GM19035 (cell line): Measurements from ENCODE around the gene RPL15.
"Not testable (repeated sequence)": the region's sequence is repeated elsewhere in the genome, so short reads cannot be mapped to it uniquely, and the experiment has no call there.

Experiments used
- ATAC-seq: cut with Tn5 transposase; IDR thresholded peaks from one replicate; pipeline ENCODE4 v1.9.1; 2021; ENCODE audit not compliant: unreplicated experiment

RPL15 gene

DNA sequence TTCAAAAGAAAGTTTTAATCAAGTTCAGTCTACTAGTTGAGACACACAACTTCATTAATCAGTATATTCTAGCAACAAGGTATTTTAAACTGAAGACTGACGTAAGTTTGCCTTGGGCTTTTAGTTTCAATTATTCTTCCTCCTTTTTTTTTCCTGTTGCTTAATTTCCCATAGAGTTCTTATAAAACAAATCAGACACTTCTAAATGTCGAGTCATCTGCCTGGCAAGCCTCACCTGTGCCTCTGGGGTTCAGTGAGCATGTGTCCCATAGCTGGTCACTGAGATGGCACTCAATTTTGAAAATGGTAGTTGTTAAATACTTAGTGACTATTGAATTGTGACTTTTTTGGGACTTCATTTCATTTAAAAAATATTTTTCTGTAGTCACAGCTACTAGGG lies 27.5 kb upstream of the RPL15 start:
- ATAC-seq, result no peak

DNA sequence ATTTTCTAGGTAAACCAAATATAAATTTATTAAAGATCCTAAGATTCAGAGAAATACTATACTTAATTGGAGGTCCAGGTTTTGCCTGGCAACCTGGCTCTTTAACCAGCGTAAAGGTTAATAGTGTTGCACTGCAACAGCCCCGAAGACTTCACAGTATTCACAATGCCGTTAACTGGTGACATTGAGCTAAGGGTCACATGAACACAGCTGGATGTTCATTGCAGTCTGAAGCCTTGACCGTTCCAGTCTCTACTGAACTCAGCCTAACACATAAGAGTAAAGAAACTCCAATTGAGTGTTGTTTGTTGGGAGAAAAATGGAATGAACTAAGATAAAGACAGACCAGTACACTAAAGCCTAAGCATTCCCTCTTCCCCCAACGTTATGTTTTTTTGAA lies 27.0 kb upstream of the RPL15 start:
- no peak for ATAC-seq

DNA sequence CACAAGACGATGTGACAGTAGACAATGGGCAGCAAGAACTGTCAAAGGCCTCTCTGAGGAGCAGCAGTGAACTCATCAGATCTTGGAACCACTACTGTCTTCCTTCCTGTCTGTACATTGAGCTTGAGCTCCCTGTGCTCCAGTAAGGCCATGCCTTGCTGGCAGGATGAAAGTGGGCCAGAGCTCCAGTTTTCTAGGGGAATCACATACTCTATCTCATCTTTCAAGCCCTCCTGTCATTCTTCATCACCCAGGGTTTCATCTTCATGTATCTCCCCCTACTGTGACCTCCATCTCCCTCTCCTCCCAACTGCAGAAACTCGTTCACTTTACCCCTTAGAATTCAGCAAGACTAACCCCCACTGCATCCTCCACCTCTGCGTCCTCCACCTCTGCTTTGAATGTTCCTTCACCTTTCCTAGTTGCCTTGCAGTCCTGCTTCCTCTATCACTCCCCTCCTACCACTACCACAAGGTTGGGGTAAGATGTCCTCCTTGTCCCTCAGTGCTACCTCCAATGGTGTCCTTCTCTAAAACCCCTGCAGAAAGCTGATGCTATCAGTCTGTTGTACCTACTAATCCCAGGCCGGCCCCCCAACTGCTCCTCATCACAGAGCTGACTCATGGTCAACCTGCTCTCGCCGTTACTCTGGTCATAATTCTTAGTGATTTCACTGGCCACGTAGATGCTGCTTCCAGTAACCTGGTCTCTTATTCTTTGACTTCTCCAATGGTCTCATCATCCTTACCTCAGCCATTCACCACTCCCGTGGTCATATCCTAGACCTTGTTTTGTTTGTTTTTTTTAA lies 22.5 kb upstream of the RPL15 start:
- no peak for ATAC-seq

GRCh38 chr3:23895181-23895580 lies 21.8 kb upstream of the RPL15 start:
- ATAC-seq, result no peak

- ATAC-seq, result no peak
Measured at GRCh38 chr3:23900744-23901143, 16.2 kb upstream of the RPL15 start.

GRCh38 chr3:23904545-23904944 lies 12.4 kb upstream of the RPL15 start:
- no peak for ATAC-seq

DNA sequence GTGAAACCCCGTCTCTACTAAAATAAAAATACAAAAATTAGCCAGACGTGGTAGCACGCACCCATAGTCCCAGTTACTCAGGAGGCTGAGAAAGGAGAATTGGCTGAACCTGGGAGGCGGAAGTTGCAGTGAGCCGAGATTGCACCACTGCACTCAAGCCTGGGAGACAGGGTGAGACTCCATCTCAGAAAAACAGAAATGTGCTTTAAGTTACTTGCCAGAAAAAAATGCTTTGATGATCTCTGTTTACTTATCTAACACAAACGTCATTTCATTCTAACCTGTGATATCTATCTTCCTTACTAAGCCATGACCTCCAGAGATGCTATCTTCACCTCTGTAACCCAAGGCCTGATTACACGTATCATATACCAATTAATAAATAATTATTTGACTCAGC lies 7.6 kb upstream of the RPL15 start:
- ATAC-seq, result no peak

- ATAC-seq, result no peak
Measured at GRCh38 chr3:23911397-23911796, 5.5 kb upstream of the RPL15 start.

- not testable (repeated sequence) for ATAC-seq
Measured at GRCh38 chr3:23912335-23912734, 4.6 kb upstream of the RPL15 start.

DNA sequence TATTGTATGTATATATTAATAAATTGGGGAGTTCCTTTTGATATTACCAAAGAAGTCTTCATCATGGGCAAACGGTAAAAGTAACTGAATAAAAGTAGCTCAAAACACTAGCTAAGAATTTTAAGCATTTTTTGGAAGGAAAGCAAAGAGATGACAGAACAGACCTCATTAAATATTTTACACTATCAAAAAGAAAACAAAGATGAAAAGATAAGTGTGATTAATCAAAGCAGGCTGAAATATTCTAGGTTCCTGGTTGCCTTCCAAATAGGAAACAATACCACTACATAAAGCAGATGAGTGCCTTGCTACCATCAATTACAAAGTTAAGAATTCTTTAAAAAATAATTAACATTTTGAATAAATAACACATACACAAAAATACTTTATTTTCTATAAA lies 3.8 kb upstream of the RPL15 start:
- ATAC-seq, result no peak

DNA sequence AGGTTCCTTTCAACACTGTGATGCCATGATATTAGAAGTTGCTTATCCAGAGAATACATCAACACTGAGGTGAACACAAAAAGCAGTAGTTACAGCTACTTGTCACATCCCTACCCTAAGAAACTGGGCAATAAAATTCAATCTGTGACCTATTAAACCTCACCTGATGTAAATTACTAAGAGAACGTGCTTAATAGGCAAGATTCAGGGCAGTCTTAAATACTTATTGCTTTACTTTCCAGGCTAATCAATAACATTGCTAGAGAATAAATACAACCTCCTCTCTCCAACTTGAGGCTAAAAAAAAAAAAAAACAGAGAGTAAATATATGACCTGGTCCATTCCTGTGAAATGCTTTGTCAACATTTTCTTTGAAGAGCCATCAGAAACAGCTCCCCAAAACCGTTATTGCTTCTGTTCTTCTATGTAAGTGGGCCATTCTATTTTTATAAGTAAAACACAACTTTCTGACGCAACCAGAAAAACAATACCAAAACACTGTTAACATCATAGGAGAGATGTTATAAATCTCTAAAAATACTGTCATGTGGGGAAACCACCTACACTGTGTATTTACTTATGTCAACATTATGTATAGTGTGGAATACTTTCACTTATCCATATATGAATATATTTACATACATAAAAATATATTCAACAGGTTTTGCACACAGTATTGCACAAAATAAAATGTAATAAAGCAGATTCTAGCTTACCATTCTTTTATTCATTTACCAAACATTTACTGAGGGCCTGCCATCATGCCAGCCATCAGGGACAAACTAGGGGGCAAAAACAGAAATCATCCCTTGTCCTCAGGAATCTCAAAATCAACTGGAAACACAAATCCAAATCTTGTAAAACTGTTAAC lies 2.8 kb upstream of the RPL15 start:
- no peak for ATAC-seq

DNA sequence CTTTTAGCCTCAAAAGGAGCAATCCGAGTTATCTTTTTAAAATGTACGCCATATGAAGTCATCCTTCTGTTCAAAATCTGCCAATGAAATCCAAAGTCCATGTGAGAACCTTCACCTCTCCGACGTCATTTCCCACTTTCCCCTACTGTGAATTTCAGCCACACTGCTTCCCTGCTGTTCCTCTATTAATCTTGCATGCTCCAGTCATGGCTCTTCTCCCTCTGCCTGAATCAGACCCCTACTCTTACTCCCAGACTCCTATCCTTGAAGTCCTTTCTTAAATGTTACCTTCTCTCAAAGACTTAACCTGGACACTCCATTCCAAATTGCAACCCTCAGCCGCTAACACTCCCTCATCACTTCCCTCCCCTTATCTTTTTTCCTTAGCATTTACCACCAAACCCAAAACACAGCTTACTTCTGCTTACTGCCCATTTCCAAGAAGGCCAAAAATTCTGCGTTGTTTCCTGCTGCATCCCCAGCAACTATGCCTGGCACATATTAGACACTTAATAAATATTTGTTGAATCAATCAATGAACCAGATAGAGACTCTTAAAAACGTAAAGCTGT lies 1.3 kb upstream of the RPL15 start:
- ATAC-seq, result no peak

DNA sequence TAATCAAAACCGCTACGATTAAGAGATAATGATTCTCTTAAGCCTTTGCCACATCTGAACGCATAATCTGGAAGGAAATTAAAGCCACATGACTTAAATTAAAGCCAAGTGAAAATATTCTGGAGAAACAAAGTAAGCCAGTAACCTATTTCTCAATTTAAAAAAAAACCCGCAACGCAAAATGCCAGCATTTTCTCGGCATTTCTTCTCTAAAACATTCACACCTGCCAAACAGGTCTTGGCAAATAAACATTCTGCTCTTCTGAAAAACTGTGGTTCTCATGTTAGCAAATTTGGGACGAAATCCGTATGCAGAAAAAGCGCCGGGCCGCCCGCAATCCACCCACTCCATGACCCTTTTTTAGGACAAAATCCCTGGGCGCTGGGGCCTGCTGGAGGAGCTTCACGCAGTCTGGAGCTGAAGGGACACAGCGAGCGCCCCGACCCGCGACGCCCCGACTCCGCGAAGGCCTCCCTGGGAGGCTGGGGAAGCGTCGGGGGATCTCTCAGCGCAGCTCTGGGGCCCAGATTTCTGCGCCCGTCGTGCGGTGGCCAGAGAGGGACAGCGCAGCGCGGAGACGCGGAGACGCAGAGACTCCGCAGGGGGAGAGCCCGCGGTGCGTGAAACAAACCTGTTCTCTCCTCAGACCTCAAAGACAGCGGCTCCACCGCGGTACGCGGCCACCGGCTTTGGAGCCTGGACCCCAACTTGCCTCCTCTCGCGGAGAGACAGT lies 613 bp upstream of the RPL15 start:
- ATAC-seq, result peak; percentile 47

DNA sequence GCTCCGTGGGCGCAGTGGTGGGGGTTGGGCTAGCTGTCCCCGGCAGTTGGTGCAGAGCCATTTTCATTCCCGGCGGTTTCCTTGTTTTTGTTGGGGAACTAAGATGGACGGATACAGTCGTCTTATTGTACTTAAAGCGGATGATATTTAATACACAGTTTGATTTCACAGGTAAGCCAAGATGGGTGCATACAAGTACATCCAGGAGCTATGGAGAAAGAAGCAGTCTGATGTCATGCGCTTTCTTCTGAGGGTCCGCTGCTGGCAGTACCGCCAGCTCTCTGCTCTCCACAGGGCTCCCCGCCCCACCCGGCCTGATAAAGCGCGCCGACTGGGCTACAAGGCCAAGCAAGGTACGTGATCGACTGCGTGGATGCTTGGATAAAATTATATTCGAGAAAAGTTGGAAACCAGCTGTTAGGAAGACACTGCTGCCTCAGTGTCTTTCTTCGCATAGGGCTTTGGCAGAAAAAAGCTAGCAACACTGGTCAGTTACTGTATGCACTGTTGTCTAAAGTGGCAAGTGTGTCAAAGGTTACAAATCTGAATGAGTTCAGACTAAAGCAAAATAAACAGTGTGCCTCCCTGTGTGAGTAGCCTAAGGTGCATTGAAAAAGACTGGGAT lies 859 bp downstream of the RPL15 start:
- ATAC-seq, result not testable (repeated sequence)

- ATAC-seq, result not testable (repeated sequence)
Measured at GRCh38 chr3:23918331-23918730, 1.4 kb downstream of the RPL15 start.

DNA sequence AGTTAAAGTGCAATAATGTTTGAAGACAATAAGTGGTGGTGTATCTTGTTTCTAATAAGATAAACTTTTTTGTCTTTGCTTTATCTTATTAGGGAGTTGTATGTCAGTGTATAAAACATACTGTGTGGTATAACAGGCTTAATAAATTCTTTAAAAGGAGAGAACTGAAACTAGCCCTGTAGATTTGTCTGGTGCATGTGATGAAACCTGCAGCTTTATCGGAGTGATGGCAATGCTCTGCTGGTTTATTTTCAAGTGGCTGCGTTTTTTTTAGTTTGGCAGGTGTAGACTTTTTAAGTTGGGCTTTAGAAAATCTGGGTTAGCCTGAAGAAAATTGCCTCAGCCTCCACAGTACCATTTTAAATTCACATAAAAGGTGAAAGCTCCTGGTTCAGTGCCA lies 2.7 kb downstream of the RPL15 start:
- ATAC-seq, result no peak

DNA sequence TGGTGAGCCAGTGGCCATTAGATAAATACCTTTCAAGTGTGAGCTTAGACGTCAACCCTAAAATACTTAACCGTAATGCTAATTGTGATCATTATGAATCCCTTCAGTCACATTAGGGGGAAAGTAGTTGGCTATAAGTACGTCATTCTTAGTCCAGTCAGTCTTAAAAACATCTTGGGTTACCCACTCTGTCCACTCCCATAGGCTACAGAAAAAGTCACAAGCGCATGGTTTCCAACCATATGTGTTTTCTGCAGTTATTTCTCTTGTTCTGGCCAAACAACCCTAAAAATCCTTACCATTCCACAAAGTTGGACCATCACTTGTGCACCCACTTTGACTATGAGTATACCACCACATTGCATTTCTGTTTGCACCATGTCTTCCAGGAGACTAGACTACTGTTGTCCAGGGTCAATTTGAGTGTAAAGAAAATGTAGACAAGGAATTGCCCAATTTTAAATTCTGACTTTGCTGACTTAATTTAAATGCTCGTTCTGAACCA lies 3.3 kb downstream of the RPL15 start:
- no peak for ATAC-seq

DNA sequence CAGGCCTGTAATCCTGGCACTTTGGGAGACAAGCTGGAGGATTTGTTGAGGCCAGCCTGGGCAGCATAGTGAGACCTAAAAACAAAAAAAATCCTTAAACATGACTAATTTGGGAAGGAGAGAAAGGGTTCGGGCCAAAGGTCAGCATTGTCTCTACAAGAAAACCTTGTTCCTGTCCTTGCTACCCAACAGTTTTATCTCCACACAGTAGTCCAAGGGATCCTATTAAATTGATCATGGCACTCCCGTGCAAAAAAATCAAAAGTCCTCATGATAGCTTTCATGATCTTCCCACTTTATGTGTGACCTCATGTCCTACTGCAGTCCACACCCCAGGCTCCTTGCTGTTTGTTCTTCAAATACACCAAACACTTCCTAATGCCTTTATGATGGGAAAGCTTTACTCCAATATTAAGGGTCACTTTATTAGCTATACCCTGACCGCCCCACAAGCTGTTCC lies 4.2 kb downstream of the RPL15 start:
- ATAC-seq, result no peak

- ATAC-seq, result no peak
Measured at GRCh38 chr3:23923786-23924185, 6.9 kb downstream of the RPL15 start.

DNA sequence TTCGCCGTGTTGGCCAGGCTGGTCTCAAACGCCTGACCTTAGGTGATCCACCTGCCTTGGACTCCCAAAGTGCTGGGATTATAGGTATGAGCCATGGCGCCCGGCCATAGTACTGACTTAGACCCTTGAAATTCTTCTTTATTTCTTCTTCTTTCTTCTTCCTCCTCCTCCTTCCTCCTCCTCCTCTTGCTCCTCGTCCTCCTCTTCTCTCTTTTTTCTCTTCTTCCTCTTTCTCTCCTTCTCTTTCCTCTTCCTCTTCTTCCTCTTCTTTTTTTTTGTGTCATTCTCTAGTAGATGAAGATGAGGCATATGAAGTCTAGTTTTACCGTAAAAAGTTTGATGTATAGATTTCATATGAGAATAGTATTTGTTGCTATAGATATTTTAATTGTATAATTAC lies 9.3 kb downstream of the RPL15 start:
- no peak for ATAC-seq
